NCI-H524 treated with DMSO at 0.1 percent for 48 hours (cell line): ENCODE data around the gene SELENOH.

Experiments
- DNase-seq: peaks from one replicate; lab custom pipeline; 2025; lab: John Stamatoyannopoulos, UW

SELENOH gene

DNA sequence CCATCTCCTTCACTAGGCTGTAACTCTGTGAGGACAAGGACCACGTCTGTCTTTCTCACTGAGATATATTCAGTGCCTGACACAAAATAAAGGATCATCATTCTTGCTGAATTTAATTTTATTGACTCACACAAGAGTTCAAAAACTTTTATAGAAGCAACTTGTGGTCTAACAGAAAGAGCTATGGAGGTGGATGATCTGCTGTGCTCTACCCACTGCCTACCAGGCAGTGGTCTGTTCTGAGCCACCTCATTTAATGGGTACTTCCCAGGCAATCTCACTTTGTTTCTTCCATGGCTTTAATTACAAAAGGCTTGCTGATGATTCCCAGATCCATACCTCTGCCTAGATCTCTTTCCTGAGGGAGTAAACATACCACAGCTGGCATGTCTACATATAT is 5.6 kb downstream of the SELENOH start:
- no peak for DNase-seq

GRCh38 chr11:57751176-57751575 is 9.9 kb downstream of the SELENOH start:
- DNase-seq: no peak

GRCh38 chr11:57751676-57752253 is 10.5 kb downstream of the SELENOH start, which contains the start of gene BTBD18:
TSS of gene BTBD18 (minus strand) at chr11:57751819. CDS start at chr11:57751188, 631 bp downstream.
- no peak for DNase-seq

- DNase-seq: no peak
These were observed 11.7 kb downstream of the SELENOH start for GRCh38 chr11:57752954-57753353.

GRCh38 chr11:57758174-57758573 is 16.9 kb downstream of the SELENOH start:
- DNase-seq: no peak

DNA sequence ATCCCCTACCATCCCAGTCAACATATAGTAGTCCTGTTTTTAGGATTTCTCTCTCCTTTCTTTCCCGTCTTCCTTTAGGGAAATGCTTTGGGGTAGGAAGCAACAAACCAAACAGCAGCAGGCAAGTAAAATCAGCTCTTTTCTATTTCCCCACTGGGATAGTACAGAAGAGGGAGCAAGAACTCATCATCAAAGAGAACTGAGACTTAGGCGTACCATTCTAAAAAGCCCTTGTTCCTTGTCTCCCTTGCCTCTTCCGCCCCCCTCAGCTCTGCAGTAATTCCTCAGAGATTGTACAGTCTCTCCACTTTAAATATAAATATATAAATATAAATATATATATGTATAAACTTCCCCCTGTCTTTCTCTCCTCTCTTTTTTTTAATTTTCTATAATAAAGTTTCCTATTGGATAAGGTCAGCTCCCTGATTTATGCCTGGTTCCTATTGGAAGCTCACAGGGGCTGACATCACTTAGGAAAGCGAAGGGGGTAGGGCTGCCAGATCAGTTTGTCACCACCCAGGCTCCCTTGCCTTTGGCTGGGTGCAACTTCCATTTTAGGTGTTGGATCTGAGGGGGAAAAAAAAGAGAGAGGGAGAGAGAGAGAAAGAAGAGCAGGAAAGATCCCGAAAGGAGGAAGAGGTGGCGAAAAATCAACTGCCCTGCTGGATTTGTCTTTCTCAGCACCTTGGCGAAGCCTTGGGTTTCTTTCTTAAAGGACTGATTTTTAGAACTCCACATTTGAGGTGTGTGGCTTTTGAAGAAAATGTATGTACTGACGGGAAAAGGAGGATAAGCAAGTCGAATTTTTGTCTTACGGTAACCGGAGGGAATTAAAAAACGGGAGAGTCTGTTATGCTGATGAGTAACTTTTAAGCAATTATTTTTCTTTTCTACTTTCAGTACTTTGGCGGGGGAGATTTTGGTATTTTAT is 20.3 kb downstream of the SELENOH start, which contains the start of gene CTNND1:
Gene CTNND1 (plus strand): TSS at position 502 of the 934 bp plus-strand sequence. CDS start 29,677 bp downstream, outside the sequence.
- peak; percentile 72 for DNase-seq

DNA sequence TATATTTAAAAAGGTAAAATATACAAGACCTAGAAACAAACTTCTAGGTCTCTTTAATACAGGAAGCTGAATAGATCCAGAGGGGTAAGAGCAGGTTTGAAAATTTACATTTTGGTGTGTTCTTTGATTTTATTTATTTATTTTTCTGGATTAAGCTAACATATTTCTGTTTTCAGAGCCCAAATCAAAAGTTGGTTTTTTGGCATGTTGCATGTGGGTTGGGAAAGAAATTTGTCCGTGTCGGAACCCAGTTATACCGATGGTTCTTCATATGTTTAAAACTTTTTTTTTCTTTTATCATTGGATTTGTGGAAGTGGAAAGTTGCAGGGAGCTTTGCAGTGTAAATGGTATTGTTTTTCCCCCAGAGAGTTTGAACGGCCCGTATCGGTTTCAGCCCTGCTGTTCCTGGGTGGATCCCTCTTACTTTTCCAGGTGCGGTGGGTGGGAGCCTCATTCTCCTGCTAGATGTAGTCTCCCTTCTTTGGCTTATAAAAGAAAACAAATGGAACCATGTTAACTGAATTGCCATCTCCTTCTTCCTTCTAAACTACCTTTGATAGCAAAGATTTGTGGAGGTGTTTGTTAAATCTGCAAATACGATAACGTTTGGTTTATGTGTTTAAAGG is 21.1 kb downstream of the SELENOH start:
- no peak for DNase-seq

GRCh38 chr11:57763568-57763967 is 22.3 kb downstream of the SELENOH start:
- no peak for DNase-seq

GRCh38 chr11:57764021-57764420 is 22.7 kb downstream of the SELENOH start:
- no peak for DNase-seq

DNA sequence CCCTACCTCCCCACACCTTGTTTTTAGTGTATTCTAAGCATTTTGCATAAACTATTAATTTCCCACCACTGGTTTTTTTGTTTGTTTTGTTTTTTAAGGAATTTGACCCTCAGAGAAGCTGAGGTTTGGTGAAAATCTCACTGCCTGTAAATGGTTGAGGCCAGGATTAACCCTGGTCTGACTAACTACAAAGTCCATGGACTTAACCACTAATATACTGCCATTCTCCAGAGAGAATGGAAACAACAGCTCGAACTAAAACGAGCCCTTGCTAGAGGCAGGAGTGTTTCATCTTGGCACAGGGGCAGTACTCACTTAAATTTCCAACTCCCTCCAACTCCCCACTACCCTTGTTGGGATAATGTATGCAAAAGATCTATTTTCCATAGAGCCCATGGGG is 23.3 kb downstream of the SELENOH start:
- no peak for DNase-seq

DNA sequence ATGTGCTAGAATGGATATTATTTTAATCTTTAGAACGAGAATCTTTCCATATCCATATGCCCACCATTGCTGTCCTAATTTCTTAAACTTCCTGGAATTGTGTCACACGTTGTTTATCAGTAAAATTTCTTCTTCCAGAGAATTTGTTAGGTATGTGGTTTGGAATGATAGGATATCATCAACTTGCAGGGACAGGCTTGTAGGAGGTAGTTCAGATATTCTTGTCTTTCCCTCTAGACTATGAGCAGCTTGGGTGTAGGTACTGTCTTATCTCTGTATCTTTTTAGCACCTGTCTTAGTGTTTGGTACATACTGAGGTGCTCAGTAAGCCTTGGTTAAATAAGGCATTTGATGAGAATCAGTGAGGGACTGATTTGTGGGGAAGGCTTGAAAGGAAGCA is 23.7 kb downstream of the SELENOH start:
- DNase-seq: no peak

DNA sequence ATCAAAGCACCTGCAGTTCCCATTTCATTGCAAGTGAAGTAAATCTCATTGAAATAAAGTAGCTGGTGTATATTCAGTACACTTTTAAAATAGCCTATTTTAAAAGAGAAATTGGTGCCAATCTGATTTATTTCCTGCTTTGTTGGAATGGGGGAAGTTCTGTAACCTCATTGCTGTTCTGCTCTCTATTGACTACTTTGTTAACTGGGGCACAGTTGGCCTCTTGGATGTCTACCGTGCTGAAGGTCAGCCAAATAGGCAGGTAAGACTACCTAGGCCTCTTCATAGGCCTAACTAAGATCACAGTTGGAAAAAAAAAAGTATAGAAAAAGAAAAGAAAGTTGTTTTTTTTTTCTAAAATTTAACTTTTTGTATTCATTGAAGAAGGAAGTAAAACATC is 29.5 kb downstream of the SELENOH start:
- DNase-seq: no peak

DNA sequence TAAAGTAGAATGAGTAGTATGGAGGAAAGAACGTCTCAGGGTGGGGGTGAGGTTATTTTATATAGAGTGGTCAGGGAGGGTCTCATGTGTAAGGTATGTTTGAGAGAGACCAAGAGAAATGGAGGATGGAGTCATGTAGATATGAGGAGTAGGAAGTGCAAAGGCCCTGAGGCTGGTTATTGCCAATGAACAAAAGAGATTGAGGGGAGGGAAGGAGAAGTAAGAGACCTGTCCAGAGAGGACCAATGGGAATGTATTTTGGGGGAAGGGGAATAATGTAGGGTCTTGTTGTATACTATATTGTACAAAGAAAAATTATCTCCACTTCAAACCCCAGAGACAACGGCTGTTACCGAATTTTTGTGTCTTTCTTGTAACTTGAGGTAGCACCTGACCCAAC is 30.1 kb downstream of the SELENOH start:
- no peak for DNase-seq

DNA sequence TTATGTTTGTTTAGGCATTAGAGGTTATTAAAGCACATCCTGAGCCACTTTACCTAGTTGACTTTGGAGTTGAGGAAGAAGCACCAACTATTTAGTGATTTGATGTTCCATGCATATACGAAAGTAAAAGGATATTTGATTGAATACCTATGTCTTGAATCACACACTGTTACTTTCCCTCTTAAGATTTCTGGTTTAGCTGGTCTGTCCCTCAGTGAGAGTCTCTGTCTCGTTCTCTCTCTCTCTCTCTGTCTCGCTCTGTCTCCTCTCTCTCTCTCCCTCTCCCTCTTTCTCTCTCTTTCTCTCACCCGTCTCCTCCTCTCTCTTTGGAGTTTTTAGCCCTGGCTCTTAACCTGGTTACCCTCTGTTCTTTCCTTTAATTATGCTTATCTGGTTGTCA is 31.3 kb downstream of the SELENOH start:
- DNase-seq: no peak

DNA sequence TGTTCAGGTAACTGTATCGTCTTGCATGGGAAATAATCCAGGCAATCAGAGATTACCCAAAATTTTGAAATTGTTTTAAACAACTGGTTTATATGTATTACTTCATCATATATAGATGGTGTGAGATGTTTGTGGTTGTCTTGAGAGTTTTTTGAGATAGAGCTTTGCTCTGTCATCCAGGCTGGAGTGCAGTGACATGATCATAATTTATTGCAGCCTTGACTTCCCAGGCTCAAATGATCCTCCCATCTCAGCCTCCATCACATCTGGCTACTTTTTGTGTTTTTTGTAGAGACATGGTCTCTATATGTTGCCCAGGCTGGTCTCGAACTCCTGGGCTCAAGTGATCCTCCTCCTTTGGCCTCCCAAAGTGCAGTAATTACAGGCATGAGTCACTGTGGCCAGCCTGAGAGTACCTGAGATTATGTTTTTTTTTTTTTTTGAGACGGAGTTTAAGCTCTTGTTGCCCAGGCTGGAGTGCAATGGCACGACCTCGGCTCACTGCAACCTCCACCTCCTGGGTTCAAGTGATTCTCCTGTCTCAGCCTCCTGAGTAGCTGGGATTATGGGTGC is 31.8 kb downstream of the SELENOH start:
- no peak for DNase-seq

DNA sequence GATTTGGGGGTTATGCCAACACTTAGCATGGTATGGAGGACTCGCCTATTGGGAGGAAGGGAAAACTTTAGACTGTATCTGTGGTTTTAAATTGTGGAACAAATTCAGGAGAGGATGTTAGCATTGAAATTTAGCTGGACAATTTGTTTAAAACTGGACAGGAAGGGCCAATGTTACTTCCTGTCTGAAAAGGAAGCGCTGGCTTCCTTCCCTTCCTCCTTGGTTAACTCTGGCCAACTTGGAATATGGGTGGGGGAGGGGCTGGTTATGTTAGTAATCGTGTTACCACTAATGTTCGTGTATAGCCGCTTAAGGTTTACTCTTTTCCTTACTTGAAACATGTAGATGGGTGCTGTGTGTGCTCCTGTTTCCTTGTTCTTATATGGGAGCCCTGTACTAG is 34.2 kb downstream of the SELENOH start:
- no peak for DNase-seq

- DNase-seq: no peak
These were observed 34.8 kb downstream of the SELENOH start for GRCh38 chr11:57776031-57776521.

GRCh38 chr11:57776577-57777210 is 35.4 kb downstream of the SELENOH start:
- no peak for DNase-seq

GRCh38 chr11:57777969-57778317 is 36.7 kb downstream of the SELENOH start:
- no peak for DNase-seq

- DNase-seq: no peak
These were observed 37.2 kb downstream of the SELENOH start for GRCh38 chr11:57778318-57779037.

- DNase-seq: no peak
These were observed 38.0 kb downstream of the SELENOH start for GRCh38 chr11:57779276-57779675.
